ENCODE measurements around the gene TBKBP1. TPM values are rescaled to one million over a fixed set of nuclear protein-coding genes. Genes with fewer than 3 reads are reported as not detected.
"Not testable (repeated sequence)": the region's sequence is repeated elsewhere in the genome, so short reads cannot be mapped to it uniquely, and the experiment has no call there.

TBKBP1 gene
- total RNA-seq, 2 experiments from 2014 or later: 2.6 to 3.0 TPM

DNA sequence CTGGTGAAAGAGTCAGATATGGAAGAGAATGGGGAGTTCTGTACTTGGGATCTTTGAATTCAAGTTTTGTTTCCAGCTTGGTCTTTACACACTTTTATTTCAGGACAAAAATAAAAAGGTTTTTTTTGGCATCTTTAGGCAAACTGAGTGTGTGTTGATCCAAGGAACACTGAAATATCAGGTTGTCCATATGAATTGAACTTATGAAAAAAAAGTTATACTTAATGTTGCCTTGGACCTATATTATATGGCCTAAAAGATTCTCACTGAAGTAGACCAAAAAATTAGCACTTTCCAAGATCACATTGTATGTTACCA is 29.4 kb upstream of the TBKBP1 start:
- Mint-ChIP-seq H3K9me3 (ENCODE audit: low read depth) (no peaks in the 10 kb centered on the region), H3K27me3 (no peaks in the 10 kb centered on the region), H3K27ac (peak overlapping the region; percentile 72), H3K4me1 (peaks cover 54% of the 10 kb centered on the region), H3K4me3 (no peak overlapping the region), H3K36me3 (peaks cover 73% of the 10 kb centered on the region)
- no peak for DNase-seq
- ATAC-seq: no peak
- CTCF ChIA-PET: interaction anchor here (0.8 to 6.3 kb wide), 10 partner anchors 9 to 225 kb away, joined by 3 to 75 read pairs (median 14); partner anchors contain the start of genes KPNB1, OSBPL7 and TBX21

DNA sequence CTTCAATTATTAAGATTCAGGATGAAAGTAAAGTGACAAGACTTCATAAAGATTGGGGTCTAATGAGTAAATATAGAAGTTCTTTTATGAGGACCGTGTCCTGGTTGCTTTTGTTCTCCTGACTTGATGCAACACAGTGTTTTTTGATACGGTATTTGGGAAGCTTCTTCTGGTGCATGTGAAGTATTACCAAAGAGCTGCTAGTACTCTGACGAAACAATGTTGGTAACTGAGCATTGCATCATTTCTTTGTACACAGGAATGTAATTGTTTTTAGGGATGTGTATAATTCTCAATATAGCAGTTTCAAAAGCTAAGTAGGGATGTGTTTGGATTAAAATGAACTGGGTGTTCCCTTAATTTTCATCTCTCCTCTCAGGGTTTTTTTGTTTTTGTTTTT is 28.3 kb upstream of the TBKBP1 start:
- H3K36me3 Mint-ChIP-seq: peaks cover 75% of the 10 kb centered on the region
- H3K27me3 Mint-ChIP-seq: no peaks in the 10 kb centered on the region
- no peak overlapping the region for H3K27ac Mint-ChIP-seq
- DNase-seq (no peak), ATAC-seq (no peak)
- peaks cover 56% of the 10 kb centered on the region for H3K4me1 Mint-ChIP-seq
- no peak overlapping the region for H3K4me3 Mint-ChIP-seq
- H3K9me3 Mint-ChIP-seq (ENCODE audit: low read depth): no peaks in the 10 kb centered on the region
- CTCF ChIA-PET: interaction anchor here (1.3 to 6.3 kb wide), 9 partner anchors 8 to 224 kb away, joined by 3 to 75 read pairs (median 17); partner anchors contain the start of genes KPNB1 and TBX21

DNA sequence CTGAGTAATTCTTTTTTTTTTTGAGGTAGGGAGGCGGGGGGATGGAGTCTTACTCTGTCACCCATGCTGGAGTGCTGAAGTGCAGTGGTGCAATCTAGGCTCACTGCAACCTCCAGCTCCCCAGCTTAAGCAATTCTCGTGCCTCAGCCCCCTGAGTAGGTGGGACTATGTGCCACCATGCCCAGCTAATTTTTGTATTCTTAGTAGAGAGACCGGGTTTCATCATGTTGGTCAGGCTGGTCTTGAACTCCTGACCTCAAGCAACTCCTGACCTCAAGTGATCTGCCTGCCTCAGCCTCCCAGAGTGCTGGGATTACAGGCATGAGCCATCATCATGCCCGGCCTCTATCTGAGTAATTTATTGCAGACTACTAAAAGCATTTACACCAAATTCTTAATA is 24.9 kb upstream of the TBKBP1 start:
- ATAC-seq: no peak
- Mint-ChIP-seq H3K27ac (peak overlapping the region; percentile 66), H3K36me3 (peaks cover 82% of the 10 kb centered on the region)

DNA sequence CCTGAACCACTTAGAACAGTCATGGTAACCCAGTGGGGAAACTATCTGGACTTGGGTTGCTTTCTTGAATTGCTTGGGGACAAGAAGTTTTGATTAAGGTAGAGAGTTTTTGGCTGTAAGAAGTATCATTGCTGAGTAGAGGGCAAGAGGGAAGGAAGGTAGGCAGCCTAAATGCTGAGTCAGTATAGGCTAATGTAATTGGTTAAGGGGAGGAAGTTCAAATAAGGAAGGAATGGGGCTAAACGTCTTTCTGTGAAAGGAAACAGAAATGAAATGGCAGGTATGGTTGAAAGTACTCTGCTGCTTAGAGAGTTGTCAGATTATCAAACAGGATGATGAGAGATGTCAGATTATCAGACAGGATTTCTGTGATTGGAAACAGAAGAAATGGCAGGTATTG is 23.9 kb upstream of the TBKBP1 start:
- Mint-ChIP-seq H3K27me3 (no peaks in the 10 kb centered on the region), H3K27ac (peak overlapping the region; percentile 66), H3K36me3 (peaks cover 84% of the 10 kb centered on the region), H3K4me1 (peaks cover 56% of the 10 kb centered on the region), H3K4me3 (no peak overlapping the region), H3K9me3 (ENCODE audit: low read depth) (no peaks in the 10 kb centered on the region)
- ATAC-seq (peak; percentile 86), DNase-seq (no peak)
- CTCF ChIA-PET: interaction anchor here (1.5 kb wide), 1 partner anchor 9 kb away, joined by 3 read pairs; no protein-coding TSS in a partner anchor

More for the DNA sequence above, 24.9 kb upstream of the TBKBP1 start:
- CTCF ChIA-PET: interaction anchor here (1.1 to 1.3 kb wide), 2 partner anchors 121 to 133 kb away, joined by 3 read pairs; no protein-coding TSS in a partner anchor
- Mint-ChIP-seq H3K4me1 (peaks cover 53% of the 10 kb centered on the region), H3K9me3 (ENCODE audit: low read depth) (no peaks in the 10 kb centered on the region), H3K4me3 (no peak overlapping the region), H3K27me3 (no peaks in the 10 kb centered on the region)
- no peak for DNase-seq

DNA sequence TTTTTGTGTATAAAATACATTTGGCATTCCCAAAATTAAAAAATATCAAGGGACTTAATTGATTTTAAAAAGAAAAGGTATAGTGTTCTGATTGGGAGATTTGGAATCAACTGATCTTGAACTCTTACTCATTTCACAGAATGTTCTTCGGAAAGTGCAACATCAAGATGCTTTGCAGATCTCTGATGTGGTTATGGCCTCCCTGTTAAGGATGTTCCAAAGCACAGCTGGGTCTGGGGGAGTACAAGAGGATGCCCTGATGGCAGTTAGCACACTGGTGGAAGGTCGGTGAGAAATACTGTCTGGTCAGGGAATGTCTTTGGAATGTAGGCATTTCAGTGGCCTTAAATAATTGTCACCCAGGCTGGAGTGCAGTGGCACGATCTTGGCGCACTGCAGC is 19.5 kb upstream of the TBKBP1 start:
- ATAC-seq: no peak
- CTCF ChIA-PET: interaction anchor here (0.8 to 2.4 kb wide), 3 partner anchors 10 to 18 kb away, joined by 3 to 17 read pairs (median 3); no protein-coding TSS in a partner anchor
- no peak overlapping the region for H3K4me3 Mint-ChIP-seq
- no peak overlapping the region for H3K27ac Mint-ChIP-seq
- H3K9me3 Mint-ChIP-seq (ENCODE audit: low read depth): no peaks in the 10 kb centered on the region
- no peaks in the 10 kb centered on the region for H3K27me3 Mint-ChIP-seq
- H3K36me3 Mint-ChIP-seq: peaks cover 86% of the 10 kb centered on the region
- no peak for DNase-seq
- H3K4me1 Mint-ChIP-seq: peaks cover 43% of the 10 kb centered on the region

DNA sequence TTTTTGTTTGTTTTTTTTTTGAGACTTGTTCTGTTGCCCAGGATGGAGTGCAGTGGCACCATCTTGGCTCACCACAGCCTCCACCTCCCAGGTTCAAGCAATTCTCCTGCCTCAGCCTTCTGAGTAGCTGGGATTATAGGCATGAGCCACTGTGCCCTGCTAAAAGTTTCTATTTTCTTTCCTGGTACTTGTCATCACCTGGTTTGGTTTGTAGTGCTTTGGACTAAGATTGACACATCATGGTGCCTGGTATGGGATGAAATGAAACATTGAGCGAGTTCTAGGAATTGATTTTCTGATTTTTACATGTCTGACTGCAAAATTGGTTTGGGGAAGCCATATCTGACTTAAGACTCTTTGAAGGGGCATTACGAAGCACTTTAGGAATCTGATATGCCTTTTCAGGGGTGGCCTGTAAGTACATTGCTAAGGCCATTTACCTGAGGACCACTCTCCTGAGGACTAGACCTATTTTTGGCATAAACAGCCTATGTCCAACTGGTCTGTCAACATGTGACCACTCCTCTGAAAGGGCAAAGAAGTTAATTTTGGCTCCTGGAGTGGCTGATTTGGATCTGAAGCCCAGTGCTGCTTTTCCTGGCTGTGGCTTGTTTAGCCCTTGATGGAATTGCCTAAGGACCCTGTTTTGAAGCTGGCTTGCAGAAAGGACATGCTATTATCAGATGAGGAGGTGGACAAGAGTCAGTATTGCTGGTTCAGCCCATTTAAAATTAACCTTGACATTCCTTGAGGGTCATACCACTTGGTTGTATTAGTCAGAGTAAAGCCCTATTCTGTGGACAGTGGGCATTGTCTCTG is 18.4 kb upstream of the TBKBP1 start:
- Mint-ChIP-seq H3K27ac (no peak overlapping the region), H3K9me3 (ENCODE audit: low read depth) (no peaks in the 10 kb centered on the region), H3K27me3 (no peaks in the 10 kb centered on the region), H3K4me1 (peaks cover 36% of the 10 kb centered on the region), H3K36me3 (peaks cover 84% of the 10 kb centered on the region), H3K4me3 (no peak overlapping the region)
- CTCF ChIA-PET: interaction anchor here (1.1 to 6.3 kb wide), 6 partner anchors 11 to 120 kb away, joined by 3 to 58 read pairs (median 4); no protein-coding TSS in a partner anchor
- DNase-seq (no peak), ATAC-seq (no peak)

DNA sequence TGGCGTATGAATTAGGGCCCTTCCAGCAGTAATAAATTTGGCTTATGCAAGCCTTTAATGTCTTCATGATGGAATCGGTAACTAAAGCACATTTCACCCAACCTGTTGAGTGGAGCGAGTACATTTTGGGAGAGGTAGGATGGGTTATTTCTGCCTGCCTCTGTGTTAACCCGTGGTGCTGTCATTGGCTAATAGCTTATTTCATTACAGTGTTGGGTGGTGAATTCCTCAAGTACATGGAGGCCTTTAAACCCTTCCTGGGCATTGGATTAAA is 17.8 kb upstream of the TBKBP1 start:
- peaks cover 83% of the 10 kb centered on the region for H3K36me3 Mint-ChIP-seq
- H3K4me1 Mint-ChIP-seq: peaks cover 38% of the 10 kb centered on the region
- DNase-seq: no peak
- no peaks in the 10 kb centered on the region for H3K9me3 Mint-ChIP-seq (ENCODE audit: low read depth)
- no peak for ATAC-seq
- no peaks in the 10 kb centered on the region for H3K27me3 Mint-ChIP-seq
- CTCF ChIA-PET: interaction anchor here (0.9 to 6.3 kb wide), 6 partner anchors 11 to 120 kb away, joined by 3 to 58 read pairs (median 5); no protein-coding TSS in a partner anchor
- H3K27ac Mint-ChIP-seq: no peak overlapping the region
- H3K4me3 Mint-ChIP-seq: no peak overlapping the region

DNA sequence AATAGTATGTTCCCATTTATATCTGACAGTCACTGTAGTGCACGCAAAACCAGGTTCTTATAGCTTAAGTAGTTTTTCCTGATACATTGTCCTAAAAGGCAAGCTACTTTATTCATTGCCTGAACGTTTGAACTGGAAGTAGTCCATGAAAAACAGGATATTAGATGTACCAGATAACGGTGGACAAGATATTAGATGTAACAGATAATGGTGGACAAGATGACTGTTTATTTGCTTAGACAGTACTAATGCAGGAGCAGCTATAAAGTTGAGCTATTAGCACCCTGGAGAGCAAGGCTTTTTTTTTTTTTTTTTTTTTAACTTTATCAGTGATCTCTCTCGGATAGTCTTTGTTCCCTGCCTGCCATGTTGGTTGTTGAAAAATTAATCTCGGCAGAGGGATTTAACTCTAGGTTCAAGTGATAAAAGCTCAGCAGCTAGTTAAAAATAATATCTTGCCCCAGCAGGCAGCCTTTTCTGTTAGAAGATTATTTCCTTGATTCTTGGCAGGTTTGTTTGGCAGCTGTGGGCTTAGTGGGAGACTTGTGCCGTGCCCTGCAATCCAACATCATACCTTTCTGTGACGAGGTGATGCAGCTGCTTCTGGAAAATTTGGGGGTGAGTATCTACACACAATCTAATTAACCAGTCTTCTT is 17.3 kb upstream of the TBKBP1 start:
- Mint-ChIP-seq H3K4me3 (no peak overlapping the region), H3K36me3 (peaks cover 80% of the 10 kb centered on the region), H3K9me3 (ENCODE audit: low read depth) (no peaks in the 10 kb centered on the region), H3K27me3 (no peaks in the 10 kb centered on the region), H3K27ac (no peak overlapping the region), H3K4me1 (peaks cover 38% of the 10 kb centered on the region)
- CTCF ChIA-PET: interaction anchor here (0.9 to 6.3 kb wide), 6 partner anchors 12 to 113 kb away, joined by 3 to 58 read pairs (median 6); no protein-coding TSS in a partner anchor
- ATAC-seq: no peak
- no peak for DNase-seq

DNA sequence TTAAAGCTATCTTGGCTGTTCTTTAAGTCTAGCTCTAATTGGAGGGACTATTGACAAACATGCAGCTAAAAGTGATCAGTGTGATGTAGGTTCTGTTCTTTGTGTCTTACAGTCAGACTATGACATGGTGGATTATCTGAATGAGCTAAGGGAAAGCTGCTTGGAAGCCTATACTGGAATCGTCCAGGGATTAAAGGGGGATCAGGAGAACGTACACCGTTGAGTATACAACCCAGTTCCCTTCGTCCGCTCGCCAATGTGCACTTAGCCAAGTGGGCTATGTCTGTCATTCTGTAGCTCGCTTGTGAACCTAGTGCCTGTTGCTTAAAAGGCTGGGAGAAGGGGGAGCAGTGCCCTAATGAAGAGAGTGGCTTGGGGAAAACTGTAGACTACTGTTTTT is 15.8 kb upstream of the TBKBP1 start:
- no peaks in the 10 kb centered on the region for H3K27me3 Mint-ChIP-seq
- ATAC-seq (no peak), DNase-seq (no peak)
- H3K4me1 Mint-ChIP-seq: peaks cover 43% of the 10 kb centered on the region
- CTCF ChIA-PET: interaction anchor here (0.9 to 6.3 kb wide), 5 partner anchors 10 to 112 kb away, joined by 3 to 58 read pairs (median 5); no protein-coding TSS in a partner anchor
- H3K36me3 Mint-ChIP-seq: peaks cover 82% of the 10 kb centered on the region
- no peak overlapping the region for H3K4me3 Mint-ChIP-seq
- H3K9me3 Mint-ChIP-seq (ENCODE audit: low read depth): no peaks in the 10 kb centered on the region
- H3K27ac Mint-ChIP-seq: no peak overlapping the region

DNA sequence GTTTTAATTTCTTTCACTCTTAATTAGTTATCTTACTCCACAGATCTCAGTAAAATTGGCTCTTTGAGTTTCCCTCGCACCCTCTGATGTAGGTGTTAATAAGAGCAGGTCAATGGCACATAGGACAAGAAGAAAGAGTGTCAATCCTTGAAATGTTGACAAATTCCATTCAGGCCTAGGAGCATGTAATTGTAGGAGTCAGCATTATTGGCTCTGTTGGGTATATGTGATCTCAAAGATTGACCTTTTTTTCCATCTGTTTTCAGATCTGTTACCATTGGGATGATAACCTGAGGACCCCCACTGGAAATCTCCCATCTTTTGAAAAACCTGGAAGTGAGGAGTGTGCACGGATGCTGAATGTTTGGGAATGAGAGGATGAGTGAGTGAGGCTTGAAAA is 11.8 kb upstream of the TBKBP1 start:
- CTCF ChIA-PET: interaction anchor here (0.7 kb wide), 1 partner anchor 25 kb away, joined by 4 read pairs; no protein-coding TSS in a partner anchor
- peaks cover 24% of the 10 kb centered on the region for H3K4me1 Mint-ChIP-seq
- ATAC-seq: no peak
- no peak overlapping the region for H3K27ac Mint-ChIP-seq
- peaks cover 78% of the 10 kb centered on the region for H3K36me3 Mint-ChIP-seq
- H3K4me3 Mint-ChIP-seq: no peak overlapping the region
- no peak for DNase-seq
- H3K27me3 Mint-ChIP-seq: no peaks in the 10 kb centered on the region
- no peaks in the 10 kb centered on the region for H3K9me3 Mint-ChIP-seq (ENCODE audit: low read depth)

DNA sequence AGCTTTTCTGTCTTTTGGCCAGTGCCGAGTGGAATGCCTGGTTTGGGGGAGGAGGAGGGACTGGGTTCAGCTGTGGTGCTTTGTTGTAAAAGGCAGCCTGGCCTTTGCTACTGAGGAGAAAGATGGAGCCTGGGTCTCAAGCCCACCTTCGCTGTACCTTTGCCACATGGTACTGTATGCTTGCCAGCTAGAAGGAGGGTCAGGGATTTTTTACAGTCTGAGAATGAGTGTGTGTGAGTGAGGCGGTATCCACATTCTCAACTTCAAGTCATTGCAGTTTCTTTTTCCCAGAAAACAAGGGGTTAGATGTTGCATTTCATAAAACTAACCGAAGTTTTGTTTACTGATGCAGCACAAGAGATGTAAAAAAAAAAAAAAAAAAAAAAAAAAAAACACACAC is 11.2 kb upstream of the TBKBP1 start:
- Mint-ChIP-seq H3K4me1 (peaks cover 21% of the 10 kb centered on the region), H3K36me3 (peaks cover 74% of the 10 kb centered on the region), H3K27ac (peak overlapping the region; percentile 25)
- DNase-seq; H3K27me3 Mint-ChIP-seq; H3K9me3 Mint-ChIP-seq (ENCODE audit: low read depth); H3K4me3 Mint-ChIP-seq; CTCF ChIA-PET; ATAC-seq: not testable (repeated sequence)

DNA sequence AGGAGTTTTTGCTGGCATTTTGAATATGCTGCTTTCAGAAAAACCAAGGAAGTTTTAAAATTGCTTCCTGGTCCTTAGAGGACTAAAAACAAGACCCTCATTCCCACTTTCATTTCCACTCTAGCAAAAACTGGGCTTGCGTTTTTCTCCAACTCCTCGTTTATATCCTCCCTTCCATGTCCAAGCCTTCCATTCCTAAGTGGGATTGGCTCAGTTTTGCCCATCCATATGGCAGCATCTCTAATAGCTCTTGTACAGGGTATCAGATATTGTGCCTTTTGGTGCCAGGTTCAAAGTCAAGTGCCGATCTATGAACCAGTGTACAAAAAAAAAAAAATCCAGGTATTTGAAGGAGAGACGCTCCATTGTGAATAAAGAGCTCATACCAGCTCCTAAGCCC is 9.9 kb upstream of the TBKBP1 start:
- peak overlapping the region; percentile 9 for H3K27ac Mint-ChIP-seq
- H3K4me1 Mint-ChIP-seq: peaks cover 16% of the 10 kb centered on the region
- H3K27me3 Mint-ChIP-seq: no peaks in the 10 kb centered on the region
- H3K36me3 Mint-ChIP-seq: peaks cover 66% of the 10 kb centered on the region
- ATAC-seq: no peak
- no peak for DNase-seq
- no peaks in the 10 kb centered on the region for H3K9me3 Mint-ChIP-seq (ENCODE audit: low read depth)
- H3K4me3 Mint-ChIP-seq: no peak overlapping the region
- CTCF ChIA-PET: interaction anchor here (0.7 to 1.0 kb wide), 4 partner anchors 14 to 49 kb away, joined by 3 read pairs; partner anchors contain the start of gene TBX21

DNA sequence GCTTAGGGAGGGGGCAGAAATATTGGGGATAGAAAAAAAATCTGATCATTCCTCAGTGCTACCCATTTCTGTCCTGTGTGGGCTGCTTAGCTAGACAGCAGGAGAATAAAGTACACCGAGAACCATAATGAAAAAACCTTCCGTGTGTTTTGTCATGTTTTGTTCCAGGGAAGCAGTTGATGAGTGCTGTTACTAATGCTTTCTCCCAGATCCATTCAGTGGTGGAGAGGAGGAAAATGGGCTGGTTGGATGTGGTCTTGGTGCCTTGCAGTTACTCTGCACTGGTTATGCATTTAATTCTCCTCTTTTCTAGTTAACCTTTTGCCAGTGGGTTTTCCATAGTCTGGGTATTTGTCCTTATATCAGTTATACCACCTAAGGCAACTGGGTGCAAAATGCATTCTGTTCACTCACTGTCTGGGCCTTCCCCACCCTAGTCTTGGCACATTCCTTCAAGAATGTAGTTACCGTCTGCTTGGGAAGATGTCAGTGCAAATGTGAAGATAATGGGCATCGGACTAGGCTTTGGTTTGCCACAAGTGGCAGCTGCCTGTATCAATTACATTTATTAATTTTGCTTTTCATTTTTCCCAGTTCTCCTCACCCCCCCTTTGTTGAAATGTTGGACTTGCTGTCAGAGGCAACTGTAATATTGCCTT is 9.3 kb upstream of the TBKBP1 start:
- CTCF ChIA-PET: interaction anchor here (0.9 to 1.0 kb wide), 2 partner anchors 13 to 25 kb away, joined by 3 read pairs; no protein-coding TSS in a partner anchor
- ATAC-seq (no peak), DNase-seq (no peak)
- Mint-ChIP-seq H3K4me1 (peaks cover 17% of the 10 kb centered on the region), H3K4me3 (no peak overlapping the region), H3K9me3 (ENCODE audit: low read depth) (no peaks in the 10 kb centered on the region), H3K27ac (no peak overlapping the region), H3K36me3 (peaks cover 63% of the 10 kb centered on the region), H3K27me3 (no peaks in the 10 kb centered on the region)
